ENCODE data around the gene ATAD3A. TPM values are rescaled to one million over a fixed set of nuclear protein-coding genes. Genes with fewer than 3 reads are reported as not detected.
"Not testable (repeated sequence)": the region's sequence is repeated elsewhere in the genome, so short reads cannot be mapped to it uniquely, and the experiment has no call there.

The ATAD3A gene
- total RNA-seq, 1 donor, result 4.9 TPM

GRCh38 chr1:1509465-1509850 lies 2.5 kb upstream of the ATAD3A start:
- not testable (repeated sequence) for H3K4me1 ChIP-seq (ENCODE audit: insufficient read depth, low read length); H3K4me3 ChIP-seq (ENCODE audit: low read length); H3K9me3 ChIP-seq (ENCODE audit: low read depth, low read length); H3K27me3 ChIP-seq (ENCODE audit: insufficient read depth, low read length)

DNA sequence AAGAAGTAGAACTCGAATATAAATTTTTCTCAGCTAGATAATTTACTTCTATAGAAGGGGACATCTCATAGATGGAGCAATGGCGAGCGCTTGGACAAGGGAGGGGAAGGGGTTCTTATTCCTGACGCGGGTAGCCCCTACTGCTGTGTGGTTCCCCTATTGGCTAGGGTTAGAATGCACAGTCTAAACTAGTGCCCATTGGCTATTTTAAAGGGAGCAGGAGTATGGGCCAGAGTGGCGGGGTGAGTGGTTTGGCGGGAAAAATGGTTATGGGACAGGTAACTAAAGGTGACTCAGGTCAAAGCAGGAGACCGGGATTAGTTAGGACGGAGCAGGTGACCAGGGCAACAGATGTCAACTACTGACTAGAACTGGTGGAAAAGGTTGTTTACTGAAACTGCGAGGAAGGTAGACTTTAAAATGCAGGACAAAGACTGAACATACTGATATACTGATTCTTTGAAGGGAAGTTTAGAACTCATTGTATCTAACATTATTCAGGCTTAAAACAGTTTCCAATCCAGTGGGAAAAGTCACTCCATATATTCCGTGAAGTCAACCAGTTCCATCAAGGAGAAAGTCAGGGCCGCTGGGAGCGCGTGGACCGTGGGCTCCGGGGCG lies 940 bp upstream of the ATAD3A start:
- Histone ChIP-seq H3K4me1 (ENCODE audit: insufficient read depth, low read length) (peaks cover 9% of the 10 kb centered on the region), H3K27me3 (ENCODE audit: insufficient read depth, low read length) (no peaks in the 10 kb centered on the region), H3K4me3 (ENCODE audit: low read length) (peak overlapping the region; percentile 80), H3K9me3 (ENCODE audit: low read depth, low read length) (no peaks in the 10 kb centered on the region)

DNA sequence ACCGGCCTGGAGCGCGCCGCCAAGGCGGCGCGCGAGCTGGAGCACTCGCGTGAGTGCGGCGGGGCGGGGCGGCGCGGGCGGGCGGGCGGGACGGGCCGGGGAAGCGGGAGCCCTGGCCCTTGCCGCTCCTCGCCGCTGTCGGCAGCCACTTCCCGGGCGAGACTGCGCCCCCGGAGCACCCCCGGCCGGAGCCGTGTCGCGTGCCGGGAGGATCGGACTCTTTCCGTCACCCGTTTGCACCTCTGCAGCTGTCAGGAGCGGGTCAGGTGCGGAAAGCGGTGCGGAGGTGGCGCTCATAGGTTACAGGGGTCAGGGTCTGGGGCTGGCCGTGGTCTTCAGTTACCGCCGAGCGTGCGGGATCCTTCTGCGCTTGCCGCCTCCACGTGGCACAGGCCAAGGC lies 463 bp downstream of the ATAD3A start:
- not testable (repeated sequence) for H3K4me1 ChIP-seq (ENCODE audit: insufficient read depth, low read length); H3K4me3 ChIP-seq (ENCODE audit: low read length); H3K9me3 ChIP-seq (ENCODE audit: low read depth, low read length); H3K27me3 ChIP-seq (ENCODE audit: insufficient read depth, low read length)

GRCh38 chr1:1513675-1514074 lies 1.7 kb downstream of the ATAD3A start:
- H3K9me3 ChIP-seq (ENCODE audit: low read depth, low read length); H3K4me3 ChIP-seq (ENCODE audit: low read length); H3K27me3 ChIP-seq (ENCODE audit: insufficient read depth, low read length); H3K4me1 ChIP-seq (ENCODE audit: insufficient read depth, low read length): not testable (repeated sequence)

DNA sequence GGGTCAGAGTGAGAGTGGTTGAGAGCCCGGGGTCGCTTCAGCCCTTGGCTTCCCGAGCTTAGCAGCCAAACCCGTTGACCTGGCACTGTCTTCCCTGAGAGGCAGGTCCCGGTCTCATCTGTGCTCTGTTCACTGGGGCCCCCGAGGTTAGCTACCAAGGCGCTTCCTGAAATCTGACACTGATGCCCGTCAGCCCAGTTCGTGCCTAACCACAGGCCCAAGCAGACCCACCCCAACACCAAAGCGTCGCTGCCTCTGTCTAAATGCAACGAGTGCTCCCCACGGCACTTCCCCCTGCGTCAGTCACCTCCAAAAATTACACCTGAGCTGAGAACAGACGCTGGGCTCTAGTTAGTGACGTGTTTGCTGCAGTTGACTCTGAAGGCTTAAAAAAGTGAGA lies 2.4 kb downstream of the ATAD3A start:
- H3K4me1 ChIP-seq (ENCODE audit: insufficient read depth, low read length); H3K9me3 ChIP-seq (ENCODE audit: low read depth, low read length); H3K27me3 ChIP-seq (ENCODE audit: insufficient read depth, low read length); H3K4me3 ChIP-seq (ENCODE audit: low read length): not testable (repeated sequence)

GRCh38 chr1:1516923-1517322 lies 5.0 kb downstream of the ATAD3A start:
- H3K9me3 ChIP-seq (ENCODE audit: low read depth, low read length); H3K4me3 ChIP-seq (ENCODE audit: low read length); H3K4me1 ChIP-seq (ENCODE audit: insufficient read depth, low read length); H3K27me3 ChIP-seq (ENCODE audit: insufficient read depth, low read length): not testable (repeated sequence)

DNA sequence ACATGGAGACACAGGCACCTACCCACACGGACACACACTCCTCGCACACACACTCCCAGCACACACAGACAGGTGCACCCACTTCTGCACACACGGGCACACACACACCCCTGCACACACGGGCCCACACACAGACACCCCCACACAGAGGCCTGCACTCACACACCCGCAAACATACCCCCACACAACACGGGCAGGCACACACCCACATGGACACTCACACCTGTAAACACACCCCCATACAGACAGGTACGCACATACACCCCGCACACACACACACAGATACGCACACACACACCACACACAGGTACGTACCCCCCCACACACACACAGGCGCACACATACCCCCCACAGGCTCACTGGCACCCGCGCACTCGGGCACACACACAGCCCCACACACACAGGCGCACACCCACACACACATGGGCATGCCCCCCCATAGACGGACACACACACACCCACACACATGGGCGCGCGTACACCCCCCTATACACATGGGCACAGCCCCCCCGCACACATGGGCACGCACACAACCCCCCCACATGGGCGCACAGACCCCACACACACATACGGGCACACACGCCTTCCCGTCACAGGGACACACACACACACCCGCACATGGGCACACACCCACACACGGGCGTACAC lies 6.1 kb downstream of the ATAD3A start:
- no peaks in the 10 kb centered on the region for H3K9me3 ChIP-seq (ENCODE audit: low read depth, low read length)
- no peaks in the 10 kb centered on the region for H3K27me3 ChIP-seq (ENCODE audit: insufficient read depth, low read length)
- H3K4me1 ChIP-seq (ENCODE audit: insufficient read depth, low read length), result no peaks in the 10 kb centered on the region
- no peak overlapping the region for H3K4me3 ChIP-seq (ENCODE audit: low read length)

- H3K4me3 ChIP-seq (ENCODE audit: low read length); H3K4me1 ChIP-seq (ENCODE audit: insufficient read depth, low read length); H3K27me3 ChIP-seq (ENCODE audit: insufficient read depth, low read length); H3K9me3 ChIP-seq (ENCODE audit: low read depth, low read length): not testable (repeated sequence)
These were observed 6.7 kb downstream of the ATAD3A start for GRCh38 chr1:1518621-1519007.

GRCh38 chr1:1519805-1520505 lies 8.0 kb downstream of the ATAD3A start:
- not testable (repeated sequence) for H3K4me3 ChIP-seq (ENCODE audit: low read length); H3K4me1 ChIP-seq (ENCODE audit: insufficient read depth, low read length); H3K9me3 ChIP-seq (ENCODE audit: low read depth, low read length); H3K27me3 ChIP-seq (ENCODE audit: insufficient read depth, low read length)

- Histone ChIP-seq H3K4me3 (ENCODE audit: low read length) (no peak overlapping the region), H3K27me3 (ENCODE audit: insufficient read depth, low read length) (no peaks in the 10 kb centered on the region), H3K4me1 (ENCODE audit: insufficient read depth, low read length) (no peaks in the 10 kb centered on the region), H3K9me3 (ENCODE audit: low read depth, low read length) (no peaks in the 10 kb centered on the region)
These were observed 9.4 kb downstream of the ATAD3A start for GRCh38 chr1:1521331-1521730.

DNA sequence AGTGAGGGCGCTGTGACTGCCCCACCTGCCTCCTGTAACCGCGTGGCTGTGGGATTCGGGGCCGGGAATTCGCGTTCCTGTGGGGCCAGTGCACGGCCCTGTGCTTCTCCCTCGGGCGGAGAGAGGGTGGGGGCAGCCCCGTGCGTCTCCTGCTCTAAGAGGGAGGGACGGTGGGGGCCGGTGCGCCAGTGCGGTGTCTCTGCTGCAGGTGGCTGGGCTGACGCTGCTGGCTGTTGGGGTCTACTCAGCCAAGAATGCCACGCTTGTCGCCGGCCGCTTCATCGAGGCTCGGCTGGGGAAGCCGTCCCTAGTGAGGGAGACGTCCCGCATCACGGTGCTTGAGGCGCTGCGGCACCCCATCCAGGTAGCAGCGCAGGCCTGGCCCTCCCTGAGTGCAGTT lies 10.6 kb downstream of the ATAD3A start:
- H3K4me1 ChIP-seq (ENCODE audit: insufficient read depth, low read length); H3K27me3 ChIP-seq (ENCODE audit: insufficient read depth, low read length); H3K9me3 ChIP-seq (ENCODE audit: low read depth, low read length); H3K4me3 ChIP-seq (ENCODE audit: low read length): not testable (repeated sequence)

GRCh38 chr1:1523226-1523625 lies 11.3 kb downstream of the ATAD3A start:
- not testable (repeated sequence) for H3K9me3 ChIP-seq (ENCODE audit: low read depth, low read length); H3K4me3 ChIP-seq (ENCODE audit: low read length); H3K27me3 ChIP-seq (ENCODE audit: insufficient read depth, low read length); H3K4me1 ChIP-seq (ENCODE audit: insufficient read depth, low read length)

GRCh38 chr1:1523651-1524050 lies 11.7 kb downstream of the ATAD3A start:
- not testable (repeated sequence) for H3K27me3 ChIP-seq (ENCODE audit: insufficient read depth, low read length); H3K4me3 ChIP-seq (ENCODE audit: low read length); H3K9me3 ChIP-seq (ENCODE audit: low read depth, low read length); H3K4me1 ChIP-seq (ENCODE audit: insufficient read depth, low read length)

DNA sequence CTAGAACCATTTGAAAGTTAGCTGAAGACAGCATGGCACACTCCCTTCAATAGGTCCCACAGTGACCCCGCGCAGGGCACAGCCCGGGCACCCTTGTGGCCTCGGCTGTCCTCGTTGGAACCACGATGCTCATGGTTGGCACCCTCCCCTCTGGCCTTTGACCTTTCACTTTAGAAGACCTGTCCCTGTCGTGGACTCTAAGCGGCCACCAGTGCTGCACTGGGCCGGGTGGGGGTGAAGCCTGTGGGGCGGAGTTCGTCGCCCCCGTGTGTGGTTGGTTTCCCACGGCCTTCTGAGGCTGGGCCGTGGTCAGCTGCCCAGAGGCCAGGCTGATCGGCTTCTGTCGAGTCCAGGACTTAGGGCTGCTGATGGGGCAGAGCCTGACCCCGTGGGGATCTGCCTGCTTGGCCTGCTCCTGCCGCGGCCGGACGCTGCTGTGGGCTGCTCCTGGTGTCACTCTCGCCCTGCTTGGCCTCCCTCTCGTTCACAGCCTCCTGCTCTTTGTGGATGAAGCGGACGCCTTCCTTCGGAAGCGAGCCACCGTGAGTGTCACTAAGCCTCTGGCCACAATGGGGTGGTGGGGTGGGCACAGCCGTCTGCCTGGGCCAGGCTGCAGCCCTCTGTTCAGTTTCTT lies 12.9 kb downstream of the ATAD3A start:
- H3K27me3 ChIP-seq (ENCODE audit: insufficient read depth, low read length); H3K9me3 ChIP-seq (ENCODE audit: low read depth, low read length); H3K4me1 ChIP-seq (ENCODE audit: insufficient read depth, low read length); H3K4me3 ChIP-seq (ENCODE audit: low read length): not testable (repeated sequence)

- not testable (repeated sequence) for H3K4me3 ChIP-seq (ENCODE audit: low read length); H3K27me3 ChIP-seq (ENCODE audit: insufficient read depth, low read length); H3K4me1 ChIP-seq (ENCODE audit: insufficient read depth, low read length)
These were observed 14.5 kb downstream of the ATAD3A start for GRCh38 chr1:1526476-1526875.

More at GRCh38 chr1:1526476-1526875, 14.5 kb downstream of the ATAD3A start:
- H3K9me3 ChIP-seq (ENCODE audit: low read depth, low read length), result not testable (repeated sequence)
